Measurements from ENCODE around the gene NPAS3.

Gene NPAS3

GRCh38 chr14:32938719-32939253 lies at the start of gene NPAS3:
NPAS3 (plus strand) TSS chr14:32938879.
- no peaks in the 10 kb centered on the region for H3K4me1 ChIP-seq (ENCODE audit: low read length)
- H4K20me1 ChIP-seq (ENCODE audit: insufficient read depth, low read length), result no peaks in the 10 kb centered on the region
- no peak within 1 kb of the TSS for H3K4me3 ChIP-seq (ENCODE audit: low read length)
- H3K27me3 ChIP-seq (replicated peaks; ENCODE audit: insufficient read depth, low read length), result no peaks in the 10 kb centered on the region
- no peak within 1 kb of the TSS for H3K4me2 ChIP-seq (ENCODE audit: low read depth, low read length)
- DNase-seq, result no peak
- no peaks in the 10 kb centered on the region for H3K79me2 ChIP-seq (ENCODE audit: low read length)
- TF ChIP-seq CTCF (IDR thresholded peaks at IDR 0.05; ENCODE audit: low read length) (no peak), EZH2phosphoT487 (IDR thresholded peaks at IDR 0.05; ENCODE audit: low read length) (no peak), EZH2 (optimal IDR thresholded peaks at IDR 0.05; ENCODE audit: low read depth, low read length) (no peak)
- H3K27ac ChIP-seq (ENCODE audit: low read length), result no peak within 1 kb of the TSS
- H3K9me3 ChIP-seq (replicated peaks; ENCODE audit: insufficient read depth, low read length), result no peaks in the 10 kb centered on the region
- no peak within 1 kb of the TSS for H3K9ac ChIP-seq (ENCODE audit: low read length)
- no peaks in the 10 kb centered on the region for H3F3A ChIP-seq (ENCODE audit: insufficient read depth, low read length)
- no peaks in the 10 kb centered on the region for H3K36me3 ChIP-seq (replicated peaks; ENCODE audit: insufficient read depth, low read length)
- H3K9me2 ChIP-seq (replicated peaks; ENCODE audit: insufficient read depth, low read length), result no peaks in the 10 kb centered on the region
- H2AFZ ChIP-seq (ENCODE audit: low read length), result no peak within 1 kb of the TSS

GRCh38 chr14:32896979-32897697 lies 41.5 kb upstream of the NPAS3 start:
- Histone ChIP-seq H3K4me3 (ENCODE audit: low read length) (peak overlapping the region; percentile 49), H2AFZ (ENCODE audit: low read length) (peak overlapping the region; percentile 57; the same call in 1 of the 2 replicates), H3K4me2 (ENCODE audit: low read depth, low read length) (peak overlapping the region; percentile 44)

GRCh38 chr14:32897698-32898064 lies 41.0 kb upstream of the NPAS3 start:
- no peak for DNase-seq
- TF ChIP-seq CTCF (IDR thresholded peaks at IDR 0.05; ENCODE audit: low read length) (no peak), EZH2 (optimal IDR thresholded peaks at IDR 0.05; ENCODE audit: low read depth, low read length) (no peak), EZH2phosphoT487 (IDR thresholded peaks at IDR 0.05; ENCODE audit: low read length) (no peak)
- no peaks in the 10 kb centered on the region for H3K4me1 ChIP-seq (ENCODE audit: low read length)
- no peak overlapping the region for H3K27ac ChIP-seq (ENCODE audit: low read length)
- peak overlapping the region; percentile 57; the same call in 1 of the 2 replicates for H2AFZ ChIP-seq (ENCODE audit: low read length)
- H3K9ac ChIP-seq (ENCODE audit: low read length), result no peak overlapping the region
- no peaks in the 10 kb centered on the region for H3K36me3 ChIP-seq (replicated peaks; ENCODE audit: insufficient read depth, low read length)
- no peaks in the 10 kb centered on the region for H3K9me3 ChIP-seq (replicated peaks; ENCODE audit: insufficient read depth, low read length)
- no peaks in the 10 kb centered on the region for H3K27me3 ChIP-seq (replicated peaks; ENCODE audit: insufficient read depth, low read length)
- no peaks in the 10 kb centered on the region for H3K79me2 ChIP-seq (ENCODE audit: low read length)
- peak overlapping the region; percentile 44 for H3K4me2 ChIP-seq (ENCODE audit: low read depth, low read length)
- H3K9me2 ChIP-seq (replicated peaks; ENCODE audit: insufficient read depth, low read length), result no peaks in the 10 kb centered on the region
- peak overlapping the region; percentile 49; the same call in 1 of the 2 replicates for H3K4me3 ChIP-seq (ENCODE audit: low read length)
- H4K20me1 ChIP-seq (ENCODE audit: insufficient read depth, low read length), result no peaks in the 10 kb centered on the region
- H3F3A ChIP-seq (ENCODE audit: insufficient read depth, low read length), result no peaks in the 10 kb centered on the region

More at GRCh38 chr14:32896979-32897697, 41.5 kb upstream of the NPAS3 start:
- H3K36me3 ChIP-seq (replicated peaks; ENCODE audit: insufficient read depth, low read length), result no peaks in the 10 kb centered on the region
- peak overlapping the region; percentile 23; the same call in 1 of the 2 replicates for H3K9ac ChIP-seq (ENCODE audit: low read length)
- no peak overlapping the region for H3K27ac ChIP-seq (ENCODE audit: low read length)
- H3F3A ChIP-seq (ENCODE audit: insufficient read depth, low read length), result no peaks in the 10 kb centered on the region
- no peaks in the 10 kb centered on the region for H3K9me3 ChIP-seq (replicated peaks; ENCODE audit: insufficient read depth, low read length)
- H3K9me2 ChIP-seq (replicated peaks; ENCODE audit: insufficient read depth, low read length), result no peaks in the 10 kb centered on the region
- DNase-seq, result peak; percentile 37
- no peaks in the 10 kb centered on the region for H3K27me3 ChIP-seq (replicated peaks; ENCODE audit: insufficient read depth, low read length)
- TF ChIP-seq EZH2phosphoT487 (IDR thresholded peaks at IDR 0.05; ENCODE audit: low read length), result no peak
- no peak for TF ChIP-seq EZH2 (optimal IDR thresholded peaks at IDR 0.05; ENCODE audit: low read depth, low read length)
- TF ChIP-seq CTCF (IDR thresholded peaks at IDR 0.05; ENCODE audit: low read length), result no peak
- no peaks in the 10 kb centered on the region for H4K20me1 ChIP-seq (ENCODE audit: insufficient read depth, low read length)
- no peaks in the 10 kb centered on the region for H3K79me2 ChIP-seq (ENCODE audit: low read length)
- H3K4me1 ChIP-seq (ENCODE audit: low read length), result no peaks in the 10 kb centered on the region
